K562 (cell line): ENCODE data around the gene DLGAP3. TPM values are rescaled to one million over a fixed set of nuclear protein-coding genes. Genes with fewer than 3 reads are reported as not detected.

Experiments used
- ATAC-seq: fragments of 200-7000 bp; cut with Tn5 transposase; 3 replicates; pipeline ENCODE4 v1.9.1; 2020; ENCODE audit warnings: moderate library complexity
- BruUV-seq: library from RNA; stranded (reverse); fragments of 400-500 nt; replicated peaks from 2 replicates; lab custom pipeline; 2021; lab: Mats Ljungman, UMichigan
- CTCF ChIA-PET: fragments of 300-600 bp; formaldehyde crosslinking; extraction: SDS; loops from one replicate; lab custom pipeline; 2021; ENCODE audit warnings: low intra/inter-chr PET ratio; lab: Yijun Ruan, JAX
- POLR2A ChIA-PET: fragments of 300-600, 350-650 bp; sonication (Branson Sonifier 250); formaldehyde crosslinking; extraction: SDS; loops from one replicate; lab custom pipeline; 2021; ENCODE audit warnings: antibody characterized with exemption, inconsistent platforms; lab: Yijun Ruan, JAX
- DNase-seq, 4 experiments: peaks; one replicate each; pipeline versions ENCODE4 v3.0.0 to v3.0.0-alpha.2; 2011 to 2018; ENCODE audit warnings: low spot score in 3 of 4, mixed read lengths in 3 of 4; ENCODE audit errors: extremely low read depth in 1 of 4
- FAIRE-seq: peaks from 2 replicates; lab custom pipeline; 2011; peaks lifted over from hg19 to GRCh38; lab: Jason Lieb, UNC
- H2AFZ ChIP-seq: 2 replicates; pipeline ENCODE4 v1.6.0; 2011; ENCODE audit warnings: low read depth, low read length, control low read depth, inconsistent platforms
- H3K27ac ChIP-seq: fragments of 200-600 bp; 3 replicates; pipeline ENCODE4 v1.8.0; 2011; ENCODE audit warnings: low read depth, mild to moderate bottlenecking, control low read depth, inconsistent platforms, low read length, moderate library complexity, mixed read lengths; ENCODE audit errors: extremely low read depth
- H3K27me3 ChIP-seq, 2 experiments: fragments of 300-600 bp in 1 of 2; 2 replicates in 1 of 2; 3 replicates in 1 of 2; pipeline versions ENCODE4 v1.6.0 to v1.8.0; 2011; ENCODE audit warnings: inconsistent platforms in 2 of 2, low read length in 2 of 2, mild to moderate bottlenecking in 1 of 2, mixed read lengths in 1 of 2, moderate library complexity in 1 of 2; ENCODE audit not compliant: control insufficient read depth in 2 of 2, insufficient read depth in 2 of 2
- H3K36me3 ChIP-seq: fragments of 300-600 bp; 3 replicates; pipeline ENCODE4 v1.8.0; 2011; ENCODE audit warnings: mild to moderate bottlenecking, low read length, inconsistent platforms; ENCODE audit not compliant: control insufficient read depth, insufficient read depth
- H3K4me1 ChIP-seq, 2 experiments: fragments of 200-600 bp in 1 of 2; replicated peaks in 1 of 2; 2 replicates in 1 of 2; 3 replicates in 1 of 2; pipeline versions ENCODE4 v1.5.1 to v1.8.0; 2011; ENCODE audit warnings: inconsistent platforms in 2 of 2, low read length in 2 of 2, mild to moderate bottlenecking in 1 of 2, mixed read lengths in 1 of 2, moderate library complexity in 1 of 2; ENCODE audit not compliant: control insufficient read depth in 2 of 2, insufficient read depth in 2 of 2
- H3K4me2 ChIP-seq: 2 replicates; pipeline ENCODE4 v1.6.1; 2011; ENCODE audit warnings: low read length, control low read depth, inconsistent platforms, mixed read lengths; ENCODE audit not compliant: insufficient read depth
- H3K4me3 ChIP-seq: fragments of 200-600 bp; sonication (generic), shearing (Covaris generic); 2 replicates; pipeline ENCODE4 v1.5.1; 2016; ENCODE audit warnings: control low read depth, inconsistent platforms
- H3K79me2 ChIP-seq: fragments of 200-600 bp; 3 replicates; pipeline ENCODE4 v1.8.0; 2011; ENCODE audit warnings: low read length, inconsistent platforms; ENCODE audit not compliant: control insufficient read depth, insufficient read depth
- H3K9ac ChIP-seq, 2 experiments: 2 replicates each; pipeline versions ENCODE4 v1.6.0 to v1.6.1; 2011; ENCODE audit warnings: low read depth in 2 of 2, low read length in 2 of 2, control low read depth in 1 of 2, inconsistent platforms in 1 of 2, mild to moderate bottlenecking in 1 of 2, mixed read lengths in 1 of 2; ENCODE audit not compliant: insufficient read depth in 1 of 2
- H3K9me1 ChIP-seq: one replicate; pipeline ENCODE4 v1.6.0; 2011; ENCODE audit warnings: inconsistent platforms, mild to moderate bottlenecking, low read length, moderate library complexity; ENCODE audit not compliant: control insufficient read depth, insufficient read depth
- H3K9me3 ChIP-seq: replicated peaks from 2 replicates; pipeline ENCODE4 v1.5.1; 2011; ENCODE audit warnings: low read depth, low read length, inconsistent platforms; ENCODE audit not compliant: control insufficient read depth, insufficient read depth
- H4K20me1 ChIP-seq: replicated peaks from 2 replicates; pipeline ENCODE4 v1.6.1; 2011; ENCODE audit warnings: low read length, inconsistent platforms, mixed read lengths; ENCODE audit not compliant: control insufficient read depth, insufficient read depth
- CREB3L1 ChIP-seq: fragments of 450-650 bp; IDR thresholded peaks from 2 replicates; pipeline ENCODE4 v1.6.1; 2014; ENCODE audit warnings: low read depth, mild to moderate bottlenecking, moderate library complexity, borderline replicate concordance
- DDX20 ChIP-seq: fragments of 450-650 bp; IDR thresholded peaks from 2 replicates; pipeline ENCODE4 v1.6.1; 2016; ENCODE audit warnings: missing genetic modification characterization, low read depth, mild to moderate bottlenecking, missing compliant biosample characterization, moderate library complexity
- EHMT2 ChIP-seq: fragments of 450-650 bp; IDR thresholded peaks from 2 replicates; pipeline ENCODE4 v1.6.1; 2018; ENCODE audit warnings: antibody characterized with exemption
- GTF2F1 ChIP-seq: IDR thresholded peaks from 2 replicates; pipeline ENCODE4 v1.6.1; 2011; ENCODE audit warnings: low read depth, low read length, improper control_type of control experiment
- PHF20 ChIP-seq: fragments of 450-650 bp; IDR thresholded peaks from 2 replicates; pipeline ENCODE4 v1.6.1; 2018; ENCODE audit not compliant: partially characterized antibody
- SNAPC5 ChIP-seq: fragments of 250-450 bp; sonication (Bioruptor Pico); IDR thresholded peaks from 2 replicates; pipeline ENCODE4 v1.8.0; 2021; ENCODE audit warnings: moderate library complexity, mild to moderate bottlenecking, inconsistent platforms
- THRAP3 ChIP-seq: fragments of 450-650 bp; IDR thresholded peaks from 2 replicates; pipeline ENCODE4 v1.6.1; 2016; ENCODE audit warnings: mild to moderate bottlenecking, inconsistent platforms, borderline replicate concordance
- WGBS: fragments of 100-300 bp; shearing (Covaris generic); methylation state at CpG from one replicate; pipeline ENCODE4 v1.1.6; 2016; ENCODE audit warnings: low coverage, mixed read lengths; ENCODE audit not compliant: insufficient coverage; ENCODE audit errors: missing lambda C conversion rate; 5-methylcytosine and 5-hydroxymethylcytosine counted together
- in situ Hi-C: fragments of 300-500 bp; cut with MboI; formaldehyde crosslinking; loops from 4 replicates; pipeline ENCODE4 v1.15.0; 2018; ENCODE audit warnings: inconsistent platforms, mixed read lengths
- intact Hi-C: fragments of 100-400 bp; cut with micrococcal nuclease; formaldehyde crosslinking; loops from 2 replicates; pipeline ENCODE4 v1.14.2; 2022
- polyA plus RNA-seq, 8 experiments: library from polyadenylated mRNA; depleted of rRNA in 4 of 8; stranded (reverse) in 5 of 8; unstranded in 3 of 8; fragments of >200 nt; fragmentation: Nextera tagmentation in 2 of 8; fragmentation: Illumina TruSeq in 1 of 8; extraction: Ambion mirVana in 2 of 8; extraction: Trizol in 1 of 8; gene quantifications; 2 replicates each; pipeline versions ENCODE4 v1.2.1 to v1.2.3, GENCODE V29; 2011 to 2014; ENCODE audit warnings: inconsistent platforms in 1 of 8, missing spikeins in 1 of 8
- total RNA-seq, 7 experiments: library from RNA; depleted of rRNA in 6 of 7; stranded (reverse); fragments of >200 nt in 6 of 7; fragmentation: Illumina TruSeq in 2 of 7; extraction: Trizol in 2 of 7; gene quantifications; 2 replicates each; pipeline versions ENCODE4 v1.2.1 to v1.2.3, GENCODE V29; 2011 to 2021; ENCODE audit warnings: low replicate concordance in 1 of 7

DLGAP3 gene
- total and polyA plus RNA-seq, 9 of the 15 experiments (the other 6 are each of a cell fraction or from before 2014, with no cell fraction given), result 0.01 to 0.16 (median 0.07) TPM; not detected in 6

- H2AFZ ChIP-seq, result no peak overlapping the region
- no peak overlapping the region for H3K4me2 ChIP-seq
- no peaks in the 10 kb centered on the region for H3K79me2 ChIP-seq
- no peak overlapping the region for H3K9ac ChIP-seq
- H4K20me1 ChIP-seq, result no peaks in the 10 kb centered on the region
- TF ChIP-seq PHF20, result no peak
- no peak for TF ChIP-seq CREB3L1
- no peak for TF ChIP-seq EHMT2
- no peak for TF ChIP-seq GTF2F1
- TF ChIP-seq SNAPC5 (CRISPR knock-in tag), result no peak
- no peak for TF ChIP-seq DDX20 (tag)
- no peak for TF ChIP-seq THRAP3
- ChIA-PET CTCF (no interaction called here), POLR2A (no interaction called here)
- no peaks in the 10 kb centered on the region for H3K9me1 ChIP-seq
- no peaks in the 10 kb centered on the region for H3K9me3 ChIP-seq
- peak in 1 of 4 experiments; percentile 7 for DNase-seq
- no peak overlapping the region for H3K27ac ChIP-seq
- H3K4me1 ChIP-seq, result peaks cover 0 to 7% of the 10 kb centered on the region in 2 experiments; a peak in 2 of 5 replicates
- H3K36me3 ChIP-seq, result no peaks in the 10 kb centered on the region
- intact Hi-C loops, result no loop called here
- WGBS, result 4% methylated on average over 2 of the region's 2 CpGs
- no peak overlapping the region for H3K4me3 ChIP-seq
- FAIRE-seq, result no peak
- no TSS peak for BruUV-seq
- in situ Hi-C loops, result no loop called here
- peaks cover 0 to 13% of the 10 kb centered on the region in 2 experiments; a peak in 4 of 5 replicates for H3K27me3 ChIP-seq
- no peak for ATAC-seq
Measured at GRCh38 chr1:34828611-34829010, 100.8 kb downstream of the DLGAP3 start.
